Lower leg skin (tissue), 4 donors: Measurements from ENCODE around the gene SNN. TPM values are rescaled to one million over a fixed set of nuclear protein-coding genes. Genes with fewer than 3 reads are reported as not detected.

ENCODE experiments used
- DNase-seq, 2 donors: peaks; one replicate each; pipeline ENCODE4 v3.0.0-alpha.2; 2019; ENCODE audit warnings: low spot score in 2 of 2
- H3K4me3 ChIP-seq: fragments of 200-600 bp; sonication (generic); 2 replicates; pipeline ENCODE4 v1.5.1; 2017; ENCODE audit warnings: mild to moderate bottlenecking, low read depth; ENCODE audit not compliant: poor library complexity, severe bottlenecking
- POLR2A ChIP-seq, 2 donors: fragments of 450-650 bp; IDR thresholded peaks; one replicate each; pipeline ENCODE4 v1.6.1; 2016 to 2017; ENCODE audit warnings: antibody characterized with exemption in 2 of 2, mild to moderate bottlenecking in 1 of 2, moderate library complexity in 1 of 2
- WGBS, 2 donors: methylation state at CpG; one replicate each; pipeline ENCODE4 v1.1.5; 2018; 5-methylcytosine and 5-hydroxymethylcytosine counted together
- intact Hi-C: fragments of 100-400 bp; cut with DNase I; formaldehyde crosslinking; loops from one replicate; pipeline ENCODE4 v1.15.0; 2023; ENCODE audit warnings: low total_unique reads
- total RNA-seq, 4 donors: library from RNA; depleted of rRNA; stranded (reverse); fragments of >200 nt; gene quantifications; one replicate each; pipeline ENCODE4 v1.1.0, GENCODE V29; 2016
- TF ChIP-seq, protein P1 (sequence below), 3 donors: fragments of 450-650 bp; IDR thresholded peaks; one replicate each; pipeline ENCODE4 v1.5.1; 2016; ENCODE audit warnings: antibody characterized with exemption in 3 of 3, mild to moderate bottlenecking in 3 of 3, moderate library complexity in 2 of 3

SNN gene
- total RNA-seq, 4 donors from 2014 or later: 15.4 to 30.2 (median 20.6) TPM

DNA sequence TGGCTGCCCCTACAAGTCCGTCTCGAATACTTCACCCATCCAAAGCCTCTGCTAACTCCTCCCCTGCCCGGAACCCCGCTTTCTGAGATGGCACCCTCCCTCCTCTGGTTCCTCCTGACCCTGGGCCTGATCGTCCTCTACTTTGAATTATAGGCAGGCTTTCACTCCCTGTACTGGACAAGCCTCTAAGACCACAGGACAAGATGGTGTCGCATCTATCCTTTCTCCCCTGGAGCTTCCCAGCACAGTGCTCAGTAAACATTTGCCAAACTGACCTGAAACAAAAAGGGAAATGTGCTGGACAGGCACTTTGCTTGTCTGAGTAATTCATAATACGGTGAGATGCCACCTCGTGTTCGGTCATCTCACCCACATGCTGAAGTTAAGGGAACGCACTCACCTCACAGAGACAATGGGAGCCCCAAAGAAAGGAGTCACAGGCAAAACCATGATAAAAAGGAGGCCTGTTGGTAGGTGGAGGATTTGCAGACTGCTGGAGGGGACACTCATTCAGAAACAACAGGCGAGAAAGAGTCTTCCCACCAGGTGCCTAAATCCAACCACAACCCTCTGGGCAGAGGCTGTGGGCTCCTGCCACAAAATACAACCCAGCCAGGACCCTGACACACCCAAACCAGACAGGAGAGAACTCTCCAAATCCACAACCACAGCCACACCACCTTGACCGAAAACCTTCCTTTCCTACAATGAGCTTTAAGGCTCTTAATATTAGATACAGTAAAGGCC, 28.2 kb downstream of the SNN start:
- intact Hi-C loops: no loop called here
- 92 to 94% methylated on average over 12 of the region's 12 CpGs for WGBS, 2 donors
- DNase-seq: peak in 1 of 2 donors; percentile 58
- TF ChIP-seq, protein P1, sequence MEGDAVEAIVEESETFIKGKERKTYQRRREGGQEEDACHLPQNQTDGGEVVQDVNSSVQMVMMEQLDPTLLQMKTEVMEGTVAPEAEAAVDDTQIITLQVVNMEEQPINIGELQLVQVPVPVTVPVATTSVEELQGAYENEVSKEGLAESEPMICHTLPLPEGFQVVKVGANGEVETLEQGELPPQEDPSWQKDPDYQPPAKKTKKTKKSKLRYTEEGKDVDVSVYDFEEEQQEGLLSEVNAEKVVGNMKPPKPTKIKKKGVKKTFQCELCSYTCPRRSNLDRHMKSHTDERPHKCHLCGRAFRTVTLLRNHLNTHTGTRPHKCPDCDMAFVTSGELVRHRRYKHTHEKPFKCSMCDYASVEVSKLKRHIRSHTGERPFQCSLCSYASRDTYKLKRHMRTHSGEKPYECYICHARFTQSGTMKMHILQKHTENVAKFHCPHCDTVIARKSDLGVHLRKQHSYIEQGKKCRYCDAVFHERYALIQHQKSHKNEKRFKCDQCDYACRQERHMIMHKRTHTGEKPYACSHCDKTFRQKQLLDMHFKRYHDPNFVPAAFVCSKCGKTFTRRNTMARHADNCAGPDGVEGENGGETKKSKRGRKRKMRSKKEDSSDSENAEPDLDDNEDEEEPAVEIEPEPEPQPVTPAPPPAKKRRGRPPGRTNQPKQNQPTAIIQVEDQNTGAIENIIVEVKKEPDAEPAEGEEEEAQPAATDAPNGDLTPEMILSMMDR (IDR thresholded peaks at IDR 0.05): no peak
- TF ChIP-seq POLR2A (IDR thresholded peaks at IDR 0.05): no peak
- no peak overlapping the region for H3K4me3 ChIP-seq

DNA sequence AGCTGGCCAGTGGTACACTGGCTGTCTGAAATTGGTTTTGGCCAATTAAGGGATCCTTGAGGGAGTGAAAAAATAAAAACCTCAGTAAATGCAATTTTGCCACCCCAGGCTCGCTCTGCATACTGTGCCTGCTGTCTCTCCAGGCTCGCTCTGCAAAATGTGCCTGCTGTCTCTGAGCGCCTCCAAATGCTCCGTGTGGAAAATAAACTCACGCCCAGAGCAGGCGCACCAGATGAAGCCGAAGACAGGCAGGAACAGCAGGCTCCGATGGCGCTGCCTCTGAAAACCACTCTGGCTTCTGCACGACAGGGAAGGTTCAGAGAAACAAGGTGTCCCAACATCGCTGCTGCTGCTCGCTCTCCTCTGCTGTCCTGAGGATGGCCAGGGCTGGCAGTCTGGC, 29.1 kb downstream of the SNN start:
- WGBS, 2 donors: 91 to 95% methylated on average over 12 of the region's 12 CpGs
- intact Hi-C loops: no loop called here
- H3K4me3 ChIP-seq: no peak overlapping the region
- DNase-seq: peak in 1 of 2 donors; percentile 48
- TF ChIP-seq, protein P1 (IDR thresholded peaks at IDR 0.05): no peak
- TF ChIP-seq POLR2A (IDR thresholded peaks at IDR 0.05): no peak

DNA sequence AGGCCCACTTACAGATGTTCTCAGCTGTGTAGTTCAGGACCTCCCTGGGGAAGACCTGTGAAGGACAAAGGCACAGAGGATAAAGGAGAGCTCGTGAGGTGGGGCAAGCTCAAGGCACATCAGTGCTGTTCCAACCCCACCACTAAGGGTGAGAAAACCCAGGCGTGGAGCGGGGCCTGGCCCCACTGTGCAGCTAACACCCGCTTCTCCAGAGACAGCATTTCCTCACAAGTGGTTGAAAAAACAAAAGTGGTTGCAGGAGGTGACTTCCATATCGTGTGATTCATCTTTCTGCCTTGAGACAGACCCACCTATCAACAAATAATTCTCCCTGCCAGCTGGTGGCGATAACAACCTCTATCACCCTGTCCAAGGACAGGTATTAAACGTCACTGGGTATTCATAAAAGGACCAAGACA, 30.0 kb downstream of the SNN start:
- intact Hi-C loops: no loop called here
- WGBS, 2 donors: 70 to 74% methylated on average over 7 of the region's 7 CpGs
- H3K4me3 ChIP-seq: no peak overlapping the region
- TF ChIP-seq POLR2A (IDR thresholded peaks at IDR 0.05): no peak
- TF ChIP-seq, protein P1 (IDR thresholded peaks at IDR 0.05): no peak
- DNase-seq: peak in 1 of 2 donors; percentile 56

DNA sequence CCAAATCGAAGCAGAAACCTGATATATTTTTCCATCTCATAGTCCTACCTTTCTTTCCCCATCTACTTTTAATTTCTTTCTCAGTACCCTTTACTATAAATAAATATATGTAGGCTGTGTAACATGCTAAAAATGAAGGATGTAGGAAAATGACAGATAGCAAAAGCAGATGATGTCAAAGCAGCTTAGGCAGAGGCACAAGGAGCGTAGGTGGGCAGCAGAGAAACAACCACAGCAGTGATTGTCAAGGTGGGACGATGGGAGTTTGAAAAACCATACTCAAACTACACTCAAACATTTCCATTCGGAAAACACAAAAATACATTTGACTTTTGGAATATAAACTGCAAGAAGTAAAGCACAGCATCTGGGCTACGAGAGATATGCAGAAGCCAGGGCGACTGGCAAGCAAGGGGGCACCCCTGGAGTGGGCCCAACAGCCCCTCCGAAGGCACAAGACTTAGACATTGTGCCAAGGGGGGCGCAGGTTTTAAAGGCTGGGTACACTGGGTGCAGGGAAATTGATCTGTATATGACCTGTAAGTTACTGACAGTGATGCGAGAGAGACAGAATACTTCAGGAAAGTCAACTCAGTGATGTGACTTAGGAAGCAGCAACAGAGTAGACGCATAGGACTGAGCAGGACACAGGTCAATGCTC, 31.1 kb downstream of the SNN start:
- H3K4me3 ChIP-seq: no peak overlapping the region
- DNase-seq: peak in 1 of 2 donors; percentile 68
- WGBS, 2 donors: 88 to 94% methylated on average over 10 of the region's 10 CpGs
- TF ChIP-seq POLR2A (IDR thresholded peaks at IDR 0.05): no peak
- TF ChIP-seq, protein P1 (IDR thresholded peaks at IDR 0.05): no peak
- intact Hi-C loops: no loop called here

DNA sequence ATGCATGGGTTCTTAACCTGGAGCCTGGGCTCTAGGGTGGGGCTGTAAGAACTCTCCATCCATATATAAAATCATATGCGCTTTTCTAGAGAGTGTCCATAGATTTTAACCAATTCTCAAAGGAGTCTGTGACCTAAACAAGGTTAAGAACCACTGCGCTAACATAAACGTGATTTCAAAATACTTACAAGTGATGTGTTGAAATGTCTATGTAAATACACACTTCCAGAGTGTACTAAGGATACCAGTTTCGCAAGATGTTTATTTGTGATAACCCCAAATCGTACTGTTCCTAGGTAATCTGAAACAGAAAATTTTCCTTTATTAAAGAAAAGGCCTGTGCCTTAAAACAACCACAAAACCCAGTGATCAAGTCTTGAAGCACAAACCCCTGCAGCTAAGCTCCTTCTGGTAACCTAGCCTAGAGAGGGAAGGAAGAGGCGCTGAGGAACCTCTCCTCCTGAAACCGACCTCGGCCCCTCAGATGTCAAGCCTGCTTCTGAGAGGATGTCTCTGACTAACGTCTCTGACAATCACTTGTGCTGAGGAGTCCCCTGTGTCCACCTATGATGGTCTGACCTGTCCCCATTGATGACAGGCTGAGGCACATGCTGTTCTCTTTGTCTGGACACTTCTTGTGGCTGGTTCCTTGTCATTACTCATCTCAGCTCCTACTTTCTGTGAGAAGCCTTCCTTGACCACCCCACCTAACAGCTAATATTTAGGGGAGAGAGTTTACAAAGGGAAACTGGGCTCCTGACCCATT, 32.2 kb downstream of the SNN start:
- intact Hi-C loops: no loop called here
- peak in 1 of 2 donors; percentile 78 for DNase-seq
- no peak overlapping the region for H3K4me3 ChIP-seq
- TF ChIP-seq POLR2A (IDR thresholded peaks at IDR 0.05): no peak
- TF ChIP-seq, protein P1 (IDR thresholded peaks at IDR 0.05): no peak
- 74 to 76% methylated on average over 9 of the region's 9 CpGs for WGBS, 2 donors
